Colonic mucosa (tissue), 4 donors: ENCODE data around the gene ASCL5. TPM values are rescaled to one million over a fixed set of nuclear protein-coding genes. Genes with fewer than 3 reads are reported as not detected.

ENCODE experiments used
- DNase-seq: peaks from one replicate; pipeline ENCODE4 v3.0.0-alpha.2; 2020
- H3K27ac ChIP-seq: fragments of 200-600 bp; one replicate; pipeline ENCODE4 v1.8.0; 2021
- H3K27me3 ChIP-seq: fragments of 200-600 bp; one replicate; pipeline ENCODE4 v1.8.0; 2021
- H3K36me3 ChIP-seq: fragments of 200-600 bp; one replicate; pipeline ENCODE4 v1.8.0; 2021
- H3K4me1 ChIP-seq: fragments of 200-600 bp; one replicate; pipeline ENCODE4 v1.8.0; 2021; ENCODE audit warnings: mild to moderate bottlenecking
- H3K4me3 ChIP-seq: fragments of 200-600 bp; one replicate; pipeline ENCODE4 v1.8.0; 2021
- H3K9ac ChIP-seq, 2 donors: one replicate each; pipeline ENCODE4 v1.7.0; 2013; ENCODE audit warnings: control low read depth in 2 of 2, low read depth in 2 of 2, low read length in 2 of 2
- H3K9me3 ChIP-seq: fragments of 200-600 bp; one replicate; pipeline ENCODE4 v1.8.0; 2021
- CTCF ChIP-seq: fragments of 200-600 bp; IDR thresholded peaks from one replicate; pipeline ENCODE4 v1.8.0; 2022; ENCODE audit warnings: antibody characterized with exemption, mild to moderate bottlenecking
- intact Hi-C: fragments of 100-400 bp; cut with DNase I; formaldehyde crosslinking; loops from one replicate; pipeline ENCODE4 v1.14.1; 2022
- total RNA-seq, 2 donors: library from RNA; stranded (reverse); fragmentation: NEBNext Ultra II Directional in 1 of 2; extraction: Animal tissue kit (Norgen Biotek cat#: 25700) in 1 of 2; gene quantifications; one replicate each; pipeline ENCODE4 v1.2.1, GENCODE V29; 2021
- donor health status: healthy.
- donor health status: DM: no; HTN: no; CAD: no.
- donor health status: DM: no; HTN: no; CAD: no.

ASCL5 gene
- total RNA-seq, 2 donors from 2014 or later: not detected

- no peak overlapping the region for H3K27ac ChIP-seq
- no peaks in the 10 kb centered on the region for H3K9me3 ChIP-seq
- intact Hi-C loops: loop anchor here (2.0 kb wide), 1 partner anchor 75 kb away; no protein-coding TSS in a partner anchor
- no peaks in the 10 kb centered on the region for H3K36me3 ChIP-seq
- no peaks in the 10 kb centered on the region for H3K27me3 ChIP-seq
- TF ChIP-seq CTCF: no peak
- DNase-seq: no peak
- H3K4me1 ChIP-seq: no peaks in the 10 kb centered on the region
- H3K4me3 ChIP-seq: no peak overlapping the region
- H3K9ac ChIP-seq: no peak overlapping the region
Measured at GRCh38 chr1:201147396-201148015, 20.5 kb upstream of the ASCL5 start.

GRCh38 chr1:201146626-201147390 is 19.8 kb upstream of the ASCL5 start:
- H3K4me1 ChIP-seq: no peaks in the 10 kb centered on the region
- no peak overlapping the region for H3K9ac ChIP-seq
- no peaks in the 10 kb centered on the region for H3K36me3 ChIP-seq
- H3K9me3 ChIP-seq: no peaks in the 10 kb centered on the region
- no peak overlapping the region for H3K4me3 ChIP-seq
- no peak for DNase-seq
- no peak for TF ChIP-seq CTCF
- H3K27ac ChIP-seq: no peak overlapping the region
- H3K27me3 ChIP-seq: no peaks in the 10 kb centered on the region
- intact Hi-C loops: no loop called here

GRCh38 chr1:201145816-201146215 is 18.8 kb upstream of the ASCL5 start:
- no peak overlapping the region for H3K4me3 ChIP-seq
- no peaks in the 10 kb centered on the region for H3K9me3 ChIP-seq
- H3K27me3 ChIP-seq: no peaks in the 10 kb centered on the region
- no peak for TF ChIP-seq CTCF
- intact Hi-C loops: no loop called here
- no peak overlapping the region for H3K9ac ChIP-seq
- no peak overlapping the region for H3K27ac ChIP-seq
- no peak for DNase-seq
- no peaks in the 10 kb centered on the region for H3K4me1 ChIP-seq
- H3K36me3 ChIP-seq: no peaks in the 10 kb centered on the region

- Histone ChIP-seq H3K9me3 (no peaks in the 10 kb centered on the region), H3K4me1 (no peaks in the 10 kb centered on the region), H3K9ac (no peak overlapping the region), H3K4me3 (no peak overlapping the region), H3K27ac (no peak overlapping the region), H3K27me3 (no peaks in the 10 kb centered on the region), H3K36me3 (no peaks in the 10 kb centered on the region)
- DNase-seq: no peak
- intact Hi-C loops: no loop called here
- TF ChIP-seq CTCF: no peak
Measured at GRCh38 chr1:201145132-201145531, 18.1 kb upstream of the ASCL5 start.

GRCh38 chr1:201144701-201145100 is 17.7 kb upstream of the ASCL5 start:
- Histone ChIP-seq H3K4me1 (no peaks in the 10 kb centered on the region), H3K27me3 (no peaks in the 10 kb centered on the region), H3K9me3 (no peaks in the 10 kb centered on the region), H3K4me3 (no peak overlapping the region), H3K9ac (no peak overlapping the region), H3K27ac (no peak overlapping the region), H3K36me3 (no peaks in the 10 kb centered on the region)
- intact Hi-C loops: no loop called here
- no peak for TF ChIP-seq CTCF
- no peak for DNase-seq
